Measurements from ENCODE around the gene CCDC43. TPM values are rescaled to one million over a fixed set of nuclear protein-coding genes. Genes with fewer than 3 reads are reported as not detected.
"Not testable (repeated sequence)": the region's sequence is repeated elsewhere in the genome, so short reads cannot be mapped to it uniquely, and the experiment has no call there.

Gene CCDC43
- total RNA-seq, 1 donor from 2014 or later: 15.5 TPM

- H3K9me3 ChIP-seq: no peaks in the 10 kb centered on the region
- TF ChIP-seq CTCF (IDR thresholded peaks at IDR 0.05) (no peak), POLR2A (IDR thresholded peaks at IDR 0.05) (no peak), POLR2AphosphoS5 (IDR thresholded peaks at IDR 0.05; ENCODE audit: insufficient read depth in 1 of 2, low read depth in 1 of 2) (no peak)
- intact Hi-C loops (cut with DNase I): no loop called here
- no peak for DNase-seq (ENCODE audit: extremely low spot score in 2 of 2)
- no peak overlapping the region for H3K27ac ChIP-seq
- H3K36me3 ChIP-seq: no peaks in the 10 kb centered on the region
- no peaks in the 10 kb centered on the region for H3K4me1 ChIP-seq
- no peak overlapping the region for H3K4me3 ChIP-seq
- no peaks in the 10 kb centered on the region for H3K27me3 ChIP-seq
Observed at GRCh38 chr17:44645341-44645740, 44.2 kb downstream of the CCDC43 start.

- no peaks in the 10 kb centered on the region for H3K4me1 ChIP-seq
- no peaks in the 10 kb centered on the region for H3K27me3 ChIP-seq
- H3K36me3 ChIP-seq: no peaks in the 10 kb centered on the region
- no peaks in the 10 kb centered on the region for H3K9me3 ChIP-seq
- TF ChIP-seq POLR2A (IDR thresholded peaks at IDR 0.05) (no peak), CTCF (IDR thresholded peaks at IDR 0.05) (no peak), POLR2AphosphoS5 (IDR thresholded peaks at IDR 0.05; ENCODE audit: insufficient read depth in 1 of 2, low read depth in 1 of 2) (no peak)
- no peak overlapping the region for H3K4me3 ChIP-seq
- no peak overlapping the region for H3K27ac ChIP-seq
- DNase-seq (ENCODE audit: extremely low spot score in 2 of 2): no peak
- intact Hi-C loops (cut with DNase I): no loop called here
Observed at GRCh38 chr17:44642834-44643233, 46.7 kb downstream of the CCDC43 start.

- TF ChIP-seq POLR2AphosphoS5 (IDR thresholded peaks at IDR 0.05; ENCODE audit: insufficient read depth in 1 of 2, low read depth in 1 of 2) (no peak), POLR2A (IDR thresholded peaks at IDR 0.05) (no peak)
- no peaks in the 10 kb centered on the region for H3K9me3 ChIP-seq
- no peak overlapping the region for H3K27ac ChIP-seq
- H3K4me3 ChIP-seq: no peak overlapping the region
- H3K27me3 ChIP-seq: no peaks in the 10 kb centered on the region
- H3K36me3 ChIP-seq: no peaks in the 10 kb centered on the region
- intact Hi-C loops (cut with DNase I): loop anchor here (5.0 kb wide), 1 partner anchor 105 kb away; no protein-coding TSS in a partner anchor
- H3K4me1 ChIP-seq: no peaks in the 10 kb centered on the region
- no peak for DNase-seq (ENCODE audit: extremely low spot score in 2 of 2)
Observed at GRCh38 chr17:44637066-44637465, 52.5 kb downstream of the CCDC43 start.

- no peaks in the 10 kb centered on the region for H3K27me3 ChIP-seq
- H3K4me1 ChIP-seq: no peaks in the 10 kb centered on the region
- H3K9me3 ChIP-seq: no peaks in the 10 kb centered on the region
- peak in 2 of 3 experiments; percentile 50 to 59 for TF ChIP-seq CTCF (IDR thresholded peaks at IDR 0.05)
- TF ChIP-seq POLR2A (IDR thresholded peaks at IDR 0.05): no peak
- H3K36me3 ChIP-seq: no peaks in the 10 kb centered on the region
- intact Hi-C loops (cut with DNase I): loop anchor here (5.0 kb wide), 1 partner anchor 104 kb away; no protein-coding TSS in a partner anchor
- DNase-seq (ENCODE audit: extremely low spot score in 2 of 2): no peak
- no peak overlapping the region for H3K4me3 ChIP-seq
- no peak overlapping the region for H3K27ac ChIP-seq
Observed at GRCh38 chr17:44636562-44636961, 53.0 kb downstream of the CCDC43 start.

- H3K9me3 ChIP-seq; DNase-seq (ENCODE audit: extremely low spot score in 2 of 2); H3K27me3 ChIP-seq; H3K27ac ChIP-seq; H3K4me1 ChIP-seq; H3K4me3 ChIP-seq; H3K36me3 ChIP-seq: not testable (repeated sequence)
- intact Hi-C loops (cut with DNase I): loop anchor here (5.0 kb wide), 1 partner anchor 87 kb away; no protein-coding TSS in a partner anchor
Observed at GRCh38 chr17:44634401-44634800, 55.2 kb downstream of the CCDC43 start.

GRCh38 chr17:44633998-44634397, 55.6 kb downstream of the CCDC43 start:
- Histone ChIP-seq H3K4me3 (no peak overlapping the region), H3K27me3 (no peaks in the 10 kb centered on the region), H3K36me3 (no peaks in the 10 kb centered on the region), H3K4me1 (no peaks in the 10 kb centered on the region), H3K27ac (no peak overlapping the region), H3K9me3 (no peaks in the 10 kb centered on the region)
- intact Hi-C loops (cut with DNase I): loop anchor here (5.0 kb wide), 1 partner anchor 87 kb away; no protein-coding TSS in a partner anchor
- no peak for DNase-seq (ENCODE audit: extremely low spot score in 2 of 2)
- TF ChIP-seq POLR2AphosphoS5 (IDR thresholded peaks at IDR 0.05; ENCODE audit: insufficient read depth in 1 of 2, low read depth in 1 of 2) (no peak), CTCF (IDR thresholded peaks at IDR 0.05) (no peak), POLR2A (IDR thresholded peaks at IDR 0.05) (no peak)
